Subcutaneous abdominal adipose tissue (tissue), 5 donors: Measurements from ENCODE around the gene IL23A.
"Not testable (repeated sequence)": the region's sequence is repeated elsewhere in the genome, so short reads cannot be mapped to it uniquely, and the experiment has no call there.

Source experiments
- H3K27ac ChIP-seq: one replicate; pipeline ENCODE4 v1.7.0; 2013; ENCODE audit warnings: low read depth, mild to moderate bottlenecking, inconsistent platforms, low read length, moderate library complexity
- H3K27me3 ChIP-seq, 5 donors: one replicate each; pipeline ENCODE4 v1.7.0; 2013; ENCODE audit warnings: low read length in 5 of 5, inconsistent platforms in 1 of 5; ENCODE audit not compliant: control insufficient read depth in 5 of 5, insufficient read depth in 4 of 5
- H3K36me3 ChIP-seq, 5 donors: one replicate each; pipeline ENCODE4 v1.7.0; 2013; ENCODE audit warnings: low read length in 5 of 5; ENCODE audit not compliant: control insufficient read depth in 5 of 5, insufficient read depth in 5 of 5
- H3K4me1 ChIP-seq, 5 donors: one replicate each; pipeline ENCODE4 v1.7.0; 2013; ENCODE audit warnings: low read length in 5 of 5, mild to moderate bottlenecking in 3 of 5, moderate library complexity in 1 of 5; ENCODE audit not compliant: control insufficient read depth in 5 of 5, insufficient read depth in 5 of 5
- H3K4me3 ChIP-seq, 5 donors: one replicate each; pipeline ENCODE4 v1.7.0; 2013; ENCODE audit warnings: low read length in 5 of 5, low read depth in 1 of 5
- H3K9ac ChIP-seq, 5 donors: one replicate each; pipeline ENCODE4 v1.7.0; 2013; ENCODE audit warnings: low read length in 5 of 5, mild to moderate bottlenecking in 4 of 5, moderate library complexity in 3 of 5
- H3K9me3 ChIP-seq, 5 donors: one replicate each; pipeline ENCODE4 v1.7.0; 2013; ENCODE audit warnings: low read length in 5 of 5; ENCODE audit not compliant: control insufficient read depth in 5 of 5
- donor health status: healthy.
- donor health status: healthy.
- donor health status: healthy.
- donor health status: healthy.
- donor health status: healthy.

The IL23A gene

GRCh38 chr12:56335527-56335926, 3.2 kb upstream of the IL23A start:
- not testable (repeated sequence) for H3K27me3 ChIP-seq, H3K9me3 ChIP-seq, H3K36me3 ChIP-seq, H3K27ac ChIP-seq, H3K9ac ChIP-seq, H3K4me3 ChIP-seq
- peaks cover 5 to 28% (median 22%) of the 10 kb centered on the region in 5 donors for H3K4me1 ChIP-seq

GRCh38 chr12:56336361-56337167, 2.1 kb upstream of the IL23A start:
- peaks cover 0 to 5% (median 4%) of the 10 kb centered on the region in 5 donors for H3K36me3 ChIP-seq
- H3K9me3 ChIP-seq, result no peaks in the 10 kb centered on the region
- no peak overlapping the region for H3K27ac ChIP-seq
- H3K9ac ChIP-seq, result no peak overlapping the region
- H3K27me3 ChIP-seq, result no peaks in the 10 kb centered on the region
- H3K4me3 ChIP-seq, result no peak overlapping the region
- H3K4me1 ChIP-seq, result peaks cover 5 to 28% (median 22%) of the 10 kb centered on the region in 5 donors

GRCh38 chr12:56337753-56338251, 882 bp upstream of the IL23A start:
- H3K27me3 ChIP-seq, result no peaks in the 10 kb centered on the region
- no peak overlapping the region for H3K4me3 ChIP-seq
- H3K4me1 ChIP-seq, result peaks cover 5 to 23% (median 19%) of the 10 kb centered on the region in 5 donors
- no peak overlapping the region for H3K9ac ChIP-seq
- no peak overlapping the region for H3K27ac ChIP-seq
- no peaks in the 10 kb centered on the region for H3K9me3 ChIP-seq
- H3K36me3 ChIP-seq, result peaks cover 0 to 12% (median 10%) of the 10 kb centered on the region in 5 donors

- no peak overlapping the region for H3K9ac ChIP-seq
- H3K27me3 ChIP-seq, result no peaks in the 10 kb centered on the region
- peaks cover 3 to 25% (median 23%) of the 10 kb centered on the region in 5 donors for H3K36me3 ChIP-seq
- H3K4me1 ChIP-seq, result peaks cover 2 to 14% (median 11%) of the 10 kb centered on the region in 5 donors
- no peak overlapping the region for H3K27ac ChIP-seq
- no peak overlapping the region for H3K4me3 ChIP-seq
- H3K9me3 ChIP-seq, result no peaks in the 10 kb centered on the region
Measured at GRCh38 chr12:56339158-56339422, 406 bp downstream of the IL23A start.

- H3K27me3 ChIP-seq, result no peaks in the 10 kb centered on the region
- H3K36me3 ChIP-seq, result peaks cover 3 to 47% (median 39%) of the 10 kb centered on the region in 5 donors
- H3K9me3 ChIP-seq, result no peaks in the 10 kb centered on the region
- no peak overlapping the region for H3K4me3 ChIP-seq
- no peak overlapping the region for H3K9ac ChIP-seq
- peaks cover 0 to 7% (median 5%) of the 10 kb centered on the region in 5 donors for H3K4me1 ChIP-seq
- H3K27ac ChIP-seq, result no peak overlapping the region
Measured at GRCh38 chr12:56341616-56342015, 2.9 kb downstream of the IL23A start.

- H3K9ac ChIP-seq, H3K4me3 ChIP-seq, H3K9me3 ChIP-seq, H3K27me3 ChIP-seq, H3K27ac ChIP-seq, H3K4me1 ChIP-seq: not testable (repeated sequence)
- peaks cover 3 to 54% (median 46%) of the 10 kb centered on the region in 5 donors for H3K36me3 ChIP-seq
Measured at GRCh38 chr12:56342290-56342689, 3.6 kb downstream of the IL23A start.

- H3K27ac ChIP-seq, result no peak overlapping the region
- no peak overlapping the region for H3K4me3 ChIP-seq
- H3K9ac ChIP-seq, result no peak overlapping the region
- H3K4me1 ChIP-seq, result no peaks in the 10 kb centered on the region
- no peaks in the 10 kb centered on the region for H3K27me3 ChIP-seq
- H3K36me3 ChIP-seq, result peaks cover 16 to 91% (median 84%) of the 10 kb centered on the region in 5 donors
- H3K9me3 ChIP-seq, result no peaks in the 10 kb centered on the region
Measured at GRCh38 chr12:56346675-56347074, 8.0 kb downstream of the IL23A start.

GRCh38 chr12:56347255-56347654, 8.6 kb downstream of the IL23A start:
- peaks cover 16 to 94% (median 87%) of the 10 kb centered on the region in 5 donors for H3K36me3 ChIP-seq
- not testable (repeated sequence) for H3K27ac ChIP-seq, H3K27me3 ChIP-seq, H3K9me3 ChIP-seq, H3K9ac ChIP-seq, H3K4me3 ChIP-seq, H3K4me1 ChIP-seq

- Histone ChIP-seq H3K4me3 (no peak overlapping the region), H3K27me3 (no peaks in the 10 kb centered on the region), H3K27ac (no peak overlapping the region), H3K4me1 (no peaks in the 10 kb centered on the region), H3K9ac (no peak overlapping the region), H3K9me3 (no peaks in the 10 kb centered on the region), H3K36me3 (peaks cover 14 to 92% (median 85%) of the 10 kb centered on the region in 5 donors)
Measured at GRCh38 chr12:56348776-56349175, 10.1 kb downstream of the IL23A start.

- Histone ChIP-seq H3K4me1 (no peaks in the 10 kb centered on the region), H3K27ac (no peak overlapping the region), H3K9ac (no peak overlapping the region), H3K9me3 (no peaks in the 10 kb centered on the region), H3K4me3 (no peak overlapping the region), H3K27me3 (no peaks in the 10 kb centered on the region), H3K36me3 (peaks cover 18 to 93% (median 88%) of the 10 kb centered on the region in 5 donors)
Measured at GRCh38 chr12:56350662-56351061, 12.0 kb downstream of the IL23A start.
